ENCODE data around the gene ZNF827.
"Not testable (repeated sequence)": the region's sequence is repeated elsewhere in the genome, so short reads cannot be mapped to it uniquely, and the experiment has no call there.

ZNF827 gene

GRCh38 chr4:145839151-145839550 lies 99.5 kb downstream of the ZNF827 start:
- in situ Hi-C loops (cut with HindIII; ENCODE audit: low sequenced_read_pairs), result no loop called here

- in situ Hi-C loops (cut with HindIII; ENCODE audit: low sequenced_read_pairs), result not testable (repeated sequence)
Observed at GRCh38 chr4:145832384-145832783, 106.2 kb downstream of the ZNF827 start.

GRCh38 chr4:145830699-145831098 lies 107.9 kb downstream of the ZNF827 start:
- in situ Hi-C loops (cut with HindIII; ENCODE audit: low sequenced_read_pairs), result no loop called here

- in situ Hi-C loops (cut with HindIII; ENCODE audit: low sequenced_read_pairs), result no loop called here
Observed at GRCh38 chr4:145829629-145830395, 108.8 kb downstream of the ZNF827 start.

- in situ Hi-C loops (cut with HindIII; ENCODE audit: low sequenced_read_pairs), result no loop called here
Observed at GRCh38 chr4:145828802-145829485, 109.7 kb downstream of the ZNF827 start.

GRCh38 chr4:145827885-145828284 lies 110.7 kb downstream of the ZNF827 start:
- in situ Hi-C loops (cut with HindIII; ENCODE audit: low sequenced_read_pairs), result no loop called here

GRCh38 chr4:145825255-145825654 lies 113.4 kb downstream of the ZNF827 start:
- in situ Hi-C loops (cut with HindIII; ENCODE audit: low sequenced_read_pairs), result no loop called here

GRCh38 chr4:145824463-145824862 lies 114.2 kb downstream of the ZNF827 start:
- in situ Hi-C loops (cut with HindIII; ENCODE audit: low sequenced_read_pairs), result no loop called here

- in situ Hi-C loops (cut with HindIII; ENCODE audit: low sequenced_read_pairs), result no loop called here
Observed at GRCh38 chr4:145823743-145824142, 114.9 kb downstream of the ZNF827 start.

GRCh38 chr4:145822581-145822980 lies 116.0 kb downstream of the ZNF827 start:
- in situ Hi-C loops (cut with HindIII; ENCODE audit: low sequenced_read_pairs), result no loop called here

- in situ Hi-C loops (cut with HindIII; ENCODE audit: low sequenced_read_pairs), result no loop called here
Observed at GRCh38 chr4:145822181-145822580, 116.4 kb downstream of the ZNF827 start.

GRCh38 chr4:145821766-145822165 lies 116.9 kb downstream of the ZNF827 start:
- in situ Hi-C loops (cut with HindIII; ENCODE audit: low sequenced_read_pairs), result no loop called here

- in situ Hi-C loops (cut with HindIII; ENCODE audit: low sequenced_read_pairs), result no loop called here
Observed at GRCh38 chr4:145820407-145820806, 118.2 kb downstream of the ZNF827 start.

GRCh38 chr4:145819853-145820181 lies 118.8 kb downstream of the ZNF827 start:
- in situ Hi-C loops (cut with HindIII; ENCODE audit: low sequenced_read_pairs), result no loop called here

GRCh38 chr4:145819101-145819852 lies 119.3 kb downstream of the ZNF827 start:
- in situ Hi-C loops (cut with HindIII; ENCODE audit: low sequenced_read_pairs), result no loop called here

GRCh38 chr4:145818011-145818410 lies 120.6 kb downstream of the ZNF827 start:
- in situ Hi-C loops (cut with HindIII; ENCODE audit: low sequenced_read_pairs), result no loop called here

GRCh38 chr4:145816091-145816490 lies 122.5 kb downstream of the ZNF827 start:
- in situ Hi-C loops (cut with HindIII; ENCODE audit: low sequenced_read_pairs), result no loop called here

- in situ Hi-C loops (cut with HindIII; ENCODE audit: low sequenced_read_pairs), result no loop called here
Observed at GRCh38 chr4:145815626-145816025, 123.0 kb downstream of the ZNF827 start.

GRCh38 chr4:145815027-145815612 lies 123.5 kb downstream of the ZNF827 start:
- in situ Hi-C loops (cut with HindIII; ENCODE audit: low sequenced_read_pairs), result no loop called here

GRCh38 chr4:145814246-145814645 lies 124.4 kb downstream of the ZNF827 start:
- in situ Hi-C loops (cut with HindIII; ENCODE audit: low sequenced_read_pairs), result no loop called here

GRCh38 chr4:145812919-145813318 lies 125.7 kb downstream of the ZNF827 start:
- in situ Hi-C loops (cut with HindIII; ENCODE audit: low sequenced_read_pairs), result no loop called here

All from endothelial cell of hepatic sinusoid (primary cell).